AG04450 (cell line): ENCODE results near the gene POMT2. TPM values are rescaled to one million over a fixed set of nuclear protein-coding genes. Genes with fewer than 3 reads are reported as not detected.

ENCODE experiments used
- CTCF ChIA-PET: fragments of 300-600, 350-600 bp; formaldehyde crosslinking; extraction: SDS; loops from one replicate; lab custom pipeline; 2022; ENCODE audit warnings: antibody characterized with exemption, inconsistent platforms; lab: Charles Lee
- POLR2A ChIA-PET: fragments of 350-600 bp; formaldehyde crosslinking; extraction: SDS; loops from one replicate; lab custom pipeline; 2021; ENCODE audit warnings: antibody characterized with exemption, inconsistent platforms; lab: Yijun Ruan, JAX
- DNase-seq: peaks from one replicate; pipeline ENCODE4 v3.0.0-alpha.2; 2011; ENCODE audit warnings: low read depth, low spot score
- H3K27ac ChIP-seq: one replicate; pipeline ENCODE4 v1.5.1; 2012; ENCODE audit warnings: low read depth, low read length, control low read depth
- H3K27me3 ChIP-seq: one replicate; pipeline ENCODE4 v1.6.0; 2012; ENCODE audit warnings: low read length; ENCODE audit not compliant: control insufficient read depth, insufficient read depth
- H3K4me3 ChIP-seq: 2 replicates; pipeline ENCODE4 v1.5.1; 2011; ENCODE audit warnings: mild to moderate bottlenecking, low read depth, low read length, control low read depth
- H3K9me3 ChIP-seq: 2 replicates; pipeline ENCODE4 v1.5.1; 2012; ENCODE audit warnings: low read length; ENCODE audit not compliant: control insufficient read depth, insufficient read depth
- CTCF ChIP-seq: IDR thresholded peaks from 2 replicates; pipeline ENCODE4 v1.5.1; 2011; ENCODE audit warnings: low read depth, low read length, control low read depth, inconsistent platforms
- polyA plus RNA-seq: library from polyadenylated mRNA; depleted of rRNA; stranded (reverse); fragments of >200 nt; gene quantifications from 2 replicates; pipeline ENCODE4 v1.2.3, GENCODE V29; 2011

Gene POMT2
- polyA plus RNA-seq, 1 experiment, result 17.2 TPM

- ChIA-PET POLR2A (no interaction called here), CTCF (interaction anchor here (0.6 kb wide), 1 partner anchor 45 kb away, joined by 3 read pairs; no protein-coding TSS in a partner anchor)
Measured at GRCh38 chr14:77245820-77246219, 74.9 kb downstream of the POMT2 start.

GRCh38 chr14:77243853-77244252, 76.8 kb downstream of the POMT2 start:
- H3K27me3 ChIP-seq, result no peaks in the 10 kb centered on the region
- TF ChIP-seq CTCF, result no peak
- H3K27ac ChIP-seq, result no peak overlapping the region
- POLR2A ChIA-PET, result no interaction called here
- DNase-seq, result no peak
- H3K9me3 ChIP-seq, result no peaks in the 10 kb centered on the region; the same call in 1 of the 2 replicates
- CTCF ChIA-PET, result no interaction called here
- no peak overlapping the region for H3K4me3 ChIP-seq

More at GRCh38 chr14:77245820-77246219, 74.9 kb downstream of the POMT2 start:
- Histone ChIP-seq H3K9me3 (no peaks in the 10 kb centered on the region), H3K4me3 (no peak overlapping the region), H3K27ac (no peak overlapping the region), H3K27me3 (no peaks in the 10 kb centered on the region)
- no peak for DNase-seq
- TF ChIP-seq CTCF, result no peak

- no peak for TF ChIP-seq CTCF
- no peak for DNase-seq
- Histone ChIP-seq H3K9me3 (no peaks in the 10 kb centered on the region; the same call in 1 of the 2 replicates), H3K27me3 (no peaks in the 10 kb centered on the region), H3K27ac (no peak overlapping the region), H3K4me3 (no peak overlapping the region)
- CTCF ChIA-PET, result no interaction called here
- POLR2A ChIA-PET, result no interaction called here
Measured at GRCh38 chr14:77242752-77243151, 77.9 kb downstream of the POMT2 start.

- DNase-seq, result no peak
- ChIA-PET POLR2A (no interaction called here), CTCF (no interaction called here)
- H3K4me3 ChIP-seq, result no peak overlapping the region
- H3K27me3 ChIP-seq, result no peaks in the 10 kb centered on the region
- H3K27ac ChIP-seq, result no peak overlapping the region
- H3K9me3 ChIP-seq, result no peaks in the 10 kb centered on the region; the same call in 1 of the 2 replicates
- TF ChIP-seq CTCF, result no peak
Measured at GRCh38 chr14:77241955-77242354, 78.7 kb downstream of the POMT2 start.

GRCh38 chr14:77240336-77240915, 80.3 kb downstream of the POMT2 start:
- no peaks in the 10 kb centered on the region; the same call in 1 of the 2 replicates for H3K9me3 ChIP-seq
- ChIA-PET POLR2A (no interaction called here), CTCF (no interaction called here)
- H3K27me3 ChIP-seq, result no peaks in the 10 kb centered on the region
- no peak for TF ChIP-seq CTCF
- no peak overlapping the region for H3K4me3 ChIP-seq
- DNase-seq, result no peak
- no peak overlapping the region for H3K27ac ChIP-seq
